GM15510 (cell line): ENCODE data around the gene LIPG.

Source experiments
- POLR2A ChIP-seq: IDR thresholded peaks from 3 replicates; pipeline ENCODE4 v1.6.1; 2011; ENCODE audit warnings: borderline replicate concordance; ENCODE audit not compliant: insufficient read length; ENCODE audit errors: extremely low read depth

LIPG gene

GRCh38 chr18:49563130-49563540 is 1.3 kb downstream of the LIPG start:
- no peak for TF ChIP-seq POLR2A

- TF ChIP-seq POLR2A, result no peak
These were observed 2.1 kb downstream of the LIPG start for GRCh38 chr18:49563701-49564517.

GRCh38 chr18:49564518-49564834 is 2.6 kb downstream of the LIPG start:
- no peak for TF ChIP-seq POLR2A

- TF ChIP-seq POLR2A, result no peak
These were observed 3.2 kb downstream of the LIPG start for GRCh38 chr18:49565101-49565500.

- TF ChIP-seq POLR2A, result no peak
These were observed 3.8 kb downstream of the LIPG start for GRCh38 chr18:49565612-49566011.

- no peak for TF ChIP-seq POLR2A
These were observed 4.4 kb downstream of the LIPG start for GRCh38 chr18:49566217-49566770.

GRCh38 chr18:49566985-49567384 is 5.1 kb downstream of the LIPG start:
- no peak for TF ChIP-seq POLR2A

GRCh38 chr18:49569724-49570123 is 7.9 kb downstream of the LIPG start:
- no peak for TF ChIP-seq POLR2A

GRCh38 chr18:49570836-49571235 is 9.0 kb downstream of the LIPG start:
- TF ChIP-seq POLR2A, result no peak

- no peak for TF ChIP-seq POLR2A
These were observed 10.9 kb downstream of the LIPG start for GRCh38 chr18:49572611-49573345.

- TF ChIP-seq POLR2A, result no peak
These were observed 12.0 kb downstream of the LIPG start for GRCh38 chr18:49573835-49574234.

GRCh38 chr18:49580279-49580678 is 18.4 kb downstream of the LIPG start:
- TF ChIP-seq POLR2A, result no peak

GRCh38 chr18:49581371-49581770 is 19.5 kb downstream of the LIPG start:
- TF ChIP-seq POLR2A, result no peak

GRCh38 chr18:49582579-49582978 is 20.7 kb downstream of the LIPG start:
- TF ChIP-seq POLR2A, result no peak

GRCh38 chr18:49584394-49584793 is 22.5 kb downstream of the LIPG start:
- no peak for TF ChIP-seq POLR2A
